Measurements from ENCODE around the gene CSTF1. TPM values are rescaled to one million over a fixed set of nuclear protein-coding genes. Genes with fewer than 3 reads are reported as not detected.
"Not testable (repeated sequence)": the region's sequence is repeated elsewhere in the genome, so short reads cannot be mapped to it uniquely, and the experiment has no call there.

The CSTF1 gene
- total RNA-seq, 1 donor from 2014 or later: 16.9 TPM

GRCh38 chr20:56395166-56395565, 2.7 kb downstream of the CSTF1 start:
- Histone ChIP-seq H3K36me3 (peaks cover 48% of the 10 kb centered on the region), H3K4me1 (peaks cover 41% of the 10 kb centered on the region), H3K27me3 (ENCODE audit: low read depth) (no peaks in the 10 kb centered on the region), H3K9me3 (replicated peaks) (no peaks in the 10 kb centered on the region), H3K4me3 (no peak overlapping the region), H3K27ac (replicated peaks) (no peak overlapping the region)
- TF ChIP-seq, protein P1, sequence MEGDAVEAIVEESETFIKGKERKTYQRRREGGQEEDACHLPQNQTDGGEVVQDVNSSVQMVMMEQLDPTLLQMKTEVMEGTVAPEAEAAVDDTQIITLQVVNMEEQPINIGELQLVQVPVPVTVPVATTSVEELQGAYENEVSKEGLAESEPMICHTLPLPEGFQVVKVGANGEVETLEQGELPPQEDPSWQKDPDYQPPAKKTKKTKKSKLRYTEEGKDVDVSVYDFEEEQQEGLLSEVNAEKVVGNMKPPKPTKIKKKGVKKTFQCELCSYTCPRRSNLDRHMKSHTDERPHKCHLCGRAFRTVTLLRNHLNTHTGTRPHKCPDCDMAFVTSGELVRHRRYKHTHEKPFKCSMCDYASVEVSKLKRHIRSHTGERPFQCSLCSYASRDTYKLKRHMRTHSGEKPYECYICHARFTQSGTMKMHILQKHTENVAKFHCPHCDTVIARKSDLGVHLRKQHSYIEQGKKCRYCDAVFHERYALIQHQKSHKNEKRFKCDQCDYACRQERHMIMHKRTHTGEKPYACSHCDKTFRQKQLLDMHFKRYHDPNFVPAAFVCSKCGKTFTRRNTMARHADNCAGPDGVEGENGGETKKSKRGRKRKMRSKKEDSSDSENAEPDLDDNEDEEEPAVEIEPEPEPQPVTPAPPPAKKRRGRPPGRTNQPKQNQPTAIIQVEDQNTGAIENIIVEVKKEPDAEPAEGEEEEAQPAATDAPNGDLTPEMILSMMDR (IDR thresholded peaks at IDR 0.05; ENCODE audit: borderline replicate concordance): no peak
- no peak for DNase-seq
- intact Hi-C loops (cut with micrococcal nuclease): loop anchor here (5.0 kb wide), 1 partner anchor 72 kb away; the partner anchor contains the start of gene RTF2

- Histone ChIP-seq H3K9me3 (replicated peaks) (no peaks in the 10 kb centered on the region), H3K27ac (replicated peaks) (no peak overlapping the region), H3K36me3 (peaks cover 88% of the 10 kb centered on the region), H3K4me1 (peaks cover 12% of the 10 kb centered on the region), H3K27me3 (ENCODE audit: low read depth) (no peaks in the 10 kb centered on the region), H3K4me3 (no peak overlapping the region)
- TF ChIP-seq, protein P1 (IDR thresholded peaks at IDR 0.05; ENCODE audit: borderline replicate concordance): peak; percentile 87
- no peak for DNase-seq
- intact Hi-C loops (cut with micrococcal nuclease): no loop called here
Observed at GRCh38 chr20:56400001-56400640, 7.7 kb downstream of the CSTF1 start.

DNA sequence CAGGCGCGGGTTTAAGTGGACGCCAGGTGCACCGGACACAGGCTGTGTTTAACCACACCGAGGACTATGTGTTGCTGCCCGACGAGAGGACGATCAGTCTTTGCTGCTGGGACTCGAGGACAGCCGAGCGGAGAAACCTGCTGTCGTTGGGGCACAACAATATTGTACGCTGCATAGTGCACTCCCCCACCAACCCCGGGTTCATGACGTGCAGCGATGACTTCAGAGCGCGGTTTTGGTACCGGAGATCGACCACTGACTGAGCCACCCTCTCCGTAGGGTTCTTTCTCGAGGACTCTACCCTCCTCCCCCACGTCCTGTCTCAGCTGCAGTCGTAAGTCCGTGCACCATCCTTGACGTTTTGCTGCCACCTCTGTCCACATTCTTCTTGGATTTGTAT, 11.0 kb downstream of the CSTF1 start:
- H3K4me1 ChIP-seq: peaks cover 24% of the 10 kb centered on the region
- DNase-seq: no peak
- no peak overlapping the region for H3K4me3 ChIP-seq
- no peaks in the 10 kb centered on the region for H3K27me3 ChIP-seq (ENCODE audit: low read depth)
- H3K27ac ChIP-seq (replicated peaks): no peak overlapping the region
- H3K36me3 ChIP-seq: peaks cover 77% of the 10 kb centered on the region
- no peaks in the 10 kb centered on the region for H3K9me3 ChIP-seq (replicated peaks)
- TF ChIP-seq, protein P1 (IDR thresholded peaks at IDR 0.05; ENCODE audit: borderline replicate concordance): no peak
- intact Hi-C loops (cut with micrococcal nuclease): no loop called here

DNA sequence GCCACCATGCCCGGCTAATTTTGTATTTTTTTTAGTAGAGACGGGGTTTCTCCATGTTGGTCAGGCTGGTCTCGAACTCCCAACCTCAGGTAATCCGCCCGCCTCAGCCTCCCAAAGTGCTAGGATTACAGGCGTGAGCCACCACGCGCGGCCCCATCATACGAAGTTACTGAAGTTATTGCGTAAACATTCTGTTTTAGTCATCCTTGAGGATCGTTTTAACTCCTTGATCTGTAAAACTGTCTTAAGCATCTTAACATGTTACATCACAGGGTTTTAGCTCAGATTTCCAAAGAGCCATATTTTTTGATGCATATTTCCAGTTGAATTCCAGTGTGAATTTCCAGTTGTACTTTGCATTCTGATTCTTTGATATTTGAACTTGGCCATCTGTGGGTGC, 12.9 kb downstream of the CSTF1 start:
- H3K27ac ChIP-seq (replicated peaks); H3K9me3 ChIP-seq (replicated peaks); DNase-seq; H3K27me3 ChIP-seq (ENCODE audit: low read depth); H3K4me3 ChIP-seq; intact Hi-C loops (cut with micrococcal nuclease): not testable (repeated sequence)
- Histone ChIP-seq H3K4me1 (peaks cover 30% of the 10 kb centered on the region), H3K36me3 (peaks cover 62% of the 10 kb centered on the region)

DNA sequence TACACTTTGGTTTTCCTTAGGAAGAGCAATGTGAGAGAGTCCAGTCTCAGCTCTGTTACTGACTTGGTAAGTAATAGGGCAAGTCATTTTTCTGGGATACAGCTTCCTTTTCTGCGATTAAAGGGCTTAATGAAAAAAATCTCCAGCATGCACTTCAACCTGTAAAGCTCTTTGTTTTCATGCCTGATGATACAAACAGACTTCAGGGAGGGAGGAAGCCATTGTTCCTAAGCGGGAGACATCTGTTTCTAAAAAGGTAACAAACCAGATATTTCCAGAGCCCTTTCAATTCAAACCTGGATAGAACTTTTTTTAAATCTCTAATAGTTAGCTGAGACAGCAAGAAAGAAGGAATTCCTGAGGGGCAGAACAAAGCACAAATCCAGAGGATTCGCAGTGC, 14.5 kb downstream of the CSTF1 start:
- TF ChIP-seq, protein P1 (IDR thresholded peaks at IDR 0.05; ENCODE audit: borderline replicate concordance): no peak
- no peak for DNase-seq
- intact Hi-C loops (cut with micrococcal nuclease): no loop called here
- no peaks in the 10 kb centered on the region for H3K27me3 ChIP-seq (ENCODE audit: low read depth)
- H3K9me3 ChIP-seq (replicated peaks): no peaks in the 10 kb centered on the region
- H3K36me3 ChIP-seq: peaks cover 53% of the 10 kb centered on the region
- no peak overlapping the region for H3K4me3 ChIP-seq
- H3K4me1 ChIP-seq: peaks cover 41% of the 10 kb centered on the region
- peak overlapping the region; percentile 80 for H3K27ac ChIP-seq (replicated peaks)

DNA sequence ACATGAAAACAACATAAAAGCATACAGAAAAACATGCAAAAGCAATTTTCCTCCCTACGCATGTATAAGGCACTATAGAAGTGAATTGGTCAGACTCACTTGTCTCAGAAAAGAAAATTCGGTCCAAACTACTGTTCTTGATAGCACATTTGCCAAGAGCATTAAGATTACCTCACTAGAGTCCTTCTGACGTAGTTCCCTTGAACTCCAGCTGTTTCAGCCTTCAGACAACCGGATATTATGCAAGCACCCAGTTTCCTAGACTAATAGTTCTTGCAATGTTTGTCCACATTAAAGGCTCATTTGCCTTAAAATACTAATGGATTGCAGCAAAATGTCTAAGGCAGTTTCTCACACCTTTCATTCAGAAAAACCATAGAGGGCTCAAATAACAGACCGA, 17.1 kb downstream of the CSTF1 start:
- Histone ChIP-seq H3K4me1 (peaks cover 47% of the 10 kb centered on the region), H3K27ac (replicated peaks) (peak overlapping the region; percentile 24), H3K36me3 (peaks cover 27% of the 10 kb centered on the region), H3K4me3 (no peak overlapping the region), H3K9me3 (replicated peaks) (no peaks in the 10 kb centered on the region), H3K27me3 (ENCODE audit: low read depth) (no peaks in the 10 kb centered on the region)
- TF ChIP-seq, protein P1 (IDR thresholded peaks at IDR 0.05; ENCODE audit: borderline replicate concordance): no peak
- DNase-seq: no peak
- intact Hi-C loops (cut with micrococcal nuclease): no loop called here
